ENCODE measurements around the gene CABYR.
A peak's percentile ranks its signal among the peaks of the same experiment; 100 is the strongest.

CABYR gene, protein sequence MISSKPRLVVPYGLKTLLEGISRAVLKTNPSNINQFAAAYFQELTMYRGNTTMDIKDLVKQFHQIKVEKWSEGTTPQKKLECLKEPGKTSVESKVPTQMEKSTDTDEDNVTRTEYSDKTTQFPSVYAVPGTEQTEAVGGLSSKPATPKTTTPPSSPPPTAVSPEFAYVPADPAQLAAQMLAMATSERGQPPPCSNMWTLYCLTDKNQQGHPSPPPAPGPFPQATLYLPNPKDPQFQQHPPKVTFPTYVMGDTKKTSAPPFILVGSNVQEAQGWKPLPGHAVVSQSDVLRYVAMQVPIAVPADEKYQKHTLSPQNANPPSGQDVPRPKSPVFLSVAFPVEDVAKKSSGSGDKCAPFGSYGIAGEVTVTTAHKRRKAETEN

DNA sequence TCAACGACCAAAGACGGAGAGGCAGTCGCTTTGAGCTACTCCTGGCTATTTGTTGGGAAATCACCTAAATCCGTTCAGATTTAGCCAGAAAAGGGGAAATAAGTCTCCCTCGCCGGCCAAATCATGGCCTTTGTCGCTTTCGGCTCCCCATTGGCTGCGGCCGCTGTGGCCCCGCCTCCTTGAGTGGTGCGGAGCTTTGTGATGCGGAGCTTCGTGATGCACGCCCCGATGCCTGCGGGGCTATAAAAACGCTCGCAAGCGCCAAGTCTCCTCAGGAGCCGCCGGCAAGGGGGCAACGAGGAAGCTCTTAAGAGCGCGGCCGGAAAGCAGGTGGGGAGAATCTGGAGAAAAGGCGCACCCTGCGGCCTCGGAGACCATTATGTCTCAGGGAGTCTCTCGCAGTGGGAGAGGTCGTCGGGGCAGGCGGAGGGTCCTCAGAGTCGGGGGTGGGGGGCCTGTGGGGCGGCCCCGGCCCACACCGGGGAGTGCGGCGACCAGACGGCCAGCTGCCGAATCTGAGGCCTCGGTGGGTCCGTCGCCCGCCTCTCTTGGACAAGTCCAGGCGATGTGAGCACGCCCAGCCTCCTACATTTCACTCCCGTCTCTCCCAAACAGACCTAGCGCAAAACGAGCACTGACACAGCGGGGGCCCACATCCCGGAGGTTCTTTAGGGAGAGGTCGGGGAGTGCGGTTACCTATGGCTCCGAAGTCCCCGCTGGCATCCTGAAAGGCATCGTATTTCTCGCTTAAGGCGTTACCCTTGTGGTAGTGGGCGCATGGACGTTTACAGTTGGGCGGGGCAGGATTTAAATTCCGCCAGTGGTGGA is at the start of gene CABYR:
Gene CABYR, plus strand, starts transcription at position 274 of the 828 bp plus-strand sequence. CDS start 4,053 bp downstream, outside the sequence.
- peak; percentile 52 for DNase-seq (ENCODE audit: low spot score)

DNA sequence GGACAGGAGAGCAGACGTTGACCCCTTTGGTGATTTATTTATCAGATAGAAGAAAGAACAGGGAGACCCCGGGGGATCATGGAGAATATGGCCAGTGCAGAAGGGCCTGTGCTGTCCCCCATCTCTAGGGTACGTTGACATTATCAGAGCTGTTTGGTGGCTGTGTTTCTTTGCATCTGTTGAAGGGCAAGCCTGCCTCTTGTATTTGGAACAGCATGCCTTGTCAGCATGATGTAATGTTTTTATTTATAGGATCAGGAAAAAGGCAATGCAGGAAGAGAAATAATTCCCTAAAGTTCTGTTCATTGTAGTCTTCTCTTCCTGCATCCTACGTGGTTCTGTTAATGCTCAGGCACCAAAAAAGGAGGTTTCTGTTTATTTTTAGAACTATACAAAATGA is 49.8 kb upstream of the CABYR start:
- DNase-seq (ENCODE audit: low spot score) = no peak

DNA sequence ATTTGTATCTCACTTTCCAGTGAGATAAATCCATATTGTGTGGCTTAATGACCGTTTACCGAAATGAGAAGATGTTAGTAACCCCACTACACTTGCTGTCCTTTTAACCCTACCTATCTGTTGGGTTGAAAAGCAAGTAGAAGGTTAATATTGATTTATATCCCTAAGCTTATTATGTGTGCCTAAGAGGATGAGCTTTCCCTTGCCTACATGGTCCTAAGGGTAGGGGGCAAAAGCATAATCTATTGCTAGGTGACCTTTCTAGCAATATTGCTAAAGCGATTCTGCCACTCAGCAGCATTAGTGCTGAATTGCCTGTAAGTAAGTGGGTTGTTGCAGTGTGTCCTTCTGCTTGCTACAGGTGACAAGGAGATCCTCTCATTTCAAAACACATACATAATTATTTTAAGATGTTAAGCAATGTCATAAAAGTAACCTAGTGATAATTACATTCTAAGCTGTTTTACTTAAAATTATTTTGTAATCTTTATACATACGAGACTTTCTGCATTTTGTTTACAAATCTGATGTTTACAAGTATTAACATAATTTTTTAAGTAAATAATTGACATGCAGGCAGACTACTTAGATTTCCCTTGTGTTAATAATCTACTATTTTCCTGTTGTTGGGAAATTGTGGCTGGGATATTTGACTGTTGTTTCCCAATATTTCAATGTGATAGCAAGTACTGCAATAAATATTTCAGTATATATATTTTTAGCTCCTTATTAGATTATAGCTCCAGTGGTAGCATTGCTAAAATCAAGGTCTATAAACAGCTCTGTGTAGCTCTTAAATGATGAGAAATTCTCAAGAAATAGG is 49.1 kb upstream of the CABYR start:
- DNase-seq (ENCODE audit: low spot score) = no peak

DNA sequence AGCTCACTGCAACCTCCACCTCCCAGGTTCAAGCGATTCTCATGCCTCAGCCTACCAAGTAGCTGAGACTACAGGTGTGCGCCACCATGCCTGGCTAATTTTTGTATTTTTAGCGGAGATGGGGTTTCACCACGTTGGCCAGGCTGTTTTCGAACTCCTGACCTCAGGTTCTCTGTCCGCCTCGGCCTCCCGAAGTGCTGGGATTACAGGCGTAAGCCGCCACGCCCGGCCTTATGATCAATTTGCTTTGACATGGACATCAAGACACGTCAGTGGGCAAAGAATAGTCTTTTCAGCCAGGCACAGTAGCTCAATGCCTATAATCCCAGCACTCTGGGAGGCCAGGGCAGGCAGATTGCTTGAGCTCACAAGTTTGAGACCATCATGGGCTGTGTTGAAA is 48.0 kb upstream of the CABYR start:
- DNase-seq (ENCODE audit: low spot score) = no peak

DNA sequence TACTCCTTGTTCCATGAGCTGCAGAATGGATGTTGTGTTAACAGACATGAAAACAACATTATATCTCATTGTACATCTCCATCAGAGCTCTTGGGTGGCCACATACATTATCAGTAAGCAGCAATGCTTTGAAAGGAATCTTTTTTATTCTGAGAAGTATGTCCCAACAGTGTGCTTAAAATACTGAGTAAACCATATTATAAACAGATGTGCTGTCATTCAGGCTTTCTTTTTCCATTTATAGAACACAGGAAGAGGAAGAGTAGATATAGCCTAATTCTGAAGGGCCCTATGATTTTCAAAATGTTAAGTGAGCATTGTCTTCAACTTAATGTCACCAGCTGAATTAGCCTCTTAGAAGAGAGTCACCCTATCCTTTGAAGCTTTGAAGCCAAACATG is 44.3 kb upstream of the CABYR start:
- no peak for DNase-seq (ENCODE audit: low spot score)

DNA sequence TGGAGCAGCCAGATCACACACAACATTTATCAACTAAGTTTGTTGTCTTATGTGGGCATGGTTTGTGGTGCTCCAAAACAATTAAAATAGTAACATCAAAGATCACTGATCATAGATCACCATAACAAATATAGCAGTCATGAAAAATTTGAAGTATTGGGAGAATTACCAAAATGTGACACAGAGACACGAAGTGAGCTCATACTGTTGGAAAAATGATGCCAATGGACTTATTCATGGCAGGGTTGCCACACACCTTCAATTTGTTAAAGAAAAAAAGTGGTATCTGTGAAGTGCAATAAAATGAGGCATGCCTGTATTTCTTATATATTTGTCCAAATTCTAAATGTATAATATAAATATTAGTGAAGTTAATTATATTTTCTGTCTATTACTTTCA is 42.9 kb upstream of the CABYR start:
- DNase-seq (ENCODE audit: low spot score) = no peak

DNA sequence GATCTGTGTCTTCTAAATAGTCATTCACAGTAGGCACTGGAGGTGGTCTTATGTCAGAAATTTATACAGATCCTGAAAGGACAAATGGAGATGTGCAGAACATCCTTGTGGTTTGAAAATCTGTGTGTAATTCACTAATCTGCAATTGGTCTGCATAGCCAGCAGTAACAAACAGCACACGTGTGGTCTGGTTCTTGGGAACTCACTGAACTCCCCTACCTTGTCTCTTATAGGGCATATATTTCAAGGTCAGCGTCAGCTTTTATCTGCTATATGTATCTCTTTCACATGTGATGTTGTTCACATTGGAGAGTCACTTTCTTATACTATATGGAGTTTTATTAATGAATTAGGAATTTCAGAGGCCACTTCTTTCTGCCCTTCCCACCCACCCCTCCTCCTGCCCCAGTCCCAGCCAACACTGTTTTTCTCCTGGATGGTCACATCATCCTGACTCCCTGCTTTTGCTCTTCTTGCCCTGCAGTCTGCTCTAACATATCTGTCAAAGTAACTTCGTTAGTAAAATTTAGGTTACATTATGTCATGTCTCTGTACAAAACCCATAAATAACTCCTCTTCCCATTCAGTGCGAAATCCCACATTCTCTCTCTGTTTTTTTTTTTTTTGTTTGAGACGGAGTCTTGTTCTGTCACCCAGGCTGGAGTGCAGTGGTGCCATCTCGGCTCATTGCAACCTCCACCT is 35.4 kb upstream of the CABYR start:
- DNase-seq (ENCODE audit: low spot score) = no peak

DNA sequence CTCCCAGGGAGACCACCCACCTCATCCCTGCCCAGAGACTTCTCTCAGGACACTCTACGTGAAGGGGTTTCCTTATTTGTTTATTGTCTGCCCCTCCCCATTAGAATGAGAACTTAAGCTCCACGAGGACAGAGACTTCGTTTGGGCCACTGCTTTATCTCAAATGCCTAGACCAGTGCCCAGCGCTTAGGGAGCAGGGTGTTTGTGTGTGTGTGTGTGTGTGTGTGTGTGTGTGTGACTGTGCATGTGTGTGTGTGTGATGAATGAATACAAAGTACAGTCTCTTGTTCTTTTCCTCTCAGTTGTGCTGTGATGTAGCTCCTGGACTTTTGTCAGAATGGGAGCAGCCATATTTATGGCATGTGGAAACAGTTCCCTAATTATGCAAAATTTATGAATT is 34.4 kb upstream of the CABYR start:
- DNase-seq (ENCODE audit: low spot score) = no peak

DNA sequence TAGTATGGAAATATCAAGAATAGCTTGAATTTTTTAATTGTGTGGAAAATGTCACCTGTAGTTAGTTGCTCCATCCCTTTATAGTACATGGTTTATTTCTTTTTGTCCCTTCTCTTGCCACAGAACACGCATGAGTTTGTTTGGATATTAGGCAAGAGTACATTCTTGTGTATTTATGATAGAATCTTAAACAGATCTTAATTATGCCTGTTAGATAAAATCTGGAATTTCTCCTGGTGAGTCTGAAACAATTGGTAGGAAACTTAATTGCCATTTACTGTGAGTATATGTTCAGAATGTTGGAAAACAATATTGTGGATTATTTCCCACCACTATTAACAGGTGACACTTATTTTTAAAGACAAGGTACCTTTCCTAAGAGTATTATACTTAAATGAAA is 30.2 kb upstream of the CABYR start:
- no peak for DNase-seq (ENCODE audit: low spot score)

DNA sequence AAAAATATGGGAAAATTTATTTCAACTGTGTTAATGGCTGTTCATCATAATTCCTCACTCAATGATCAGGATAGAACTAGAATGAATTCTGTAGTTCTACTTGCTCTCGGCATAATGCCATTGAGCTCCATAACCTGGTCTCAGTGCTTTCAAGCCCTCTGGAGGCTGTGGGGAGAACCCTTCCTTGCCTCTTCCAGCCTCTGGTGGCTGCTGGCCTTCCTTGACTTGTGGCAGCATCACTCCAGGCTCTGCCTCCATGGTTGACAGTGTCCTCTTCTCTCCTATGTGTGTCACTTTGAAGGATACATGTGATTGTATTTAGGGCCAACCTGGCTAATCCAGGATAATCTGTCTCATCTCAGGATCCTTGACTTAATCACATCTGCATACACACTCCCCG is 26.9 kb upstream of the CABYR start:
- DNase-seq (ENCODE audit: low spot score) = no peak

DNA sequence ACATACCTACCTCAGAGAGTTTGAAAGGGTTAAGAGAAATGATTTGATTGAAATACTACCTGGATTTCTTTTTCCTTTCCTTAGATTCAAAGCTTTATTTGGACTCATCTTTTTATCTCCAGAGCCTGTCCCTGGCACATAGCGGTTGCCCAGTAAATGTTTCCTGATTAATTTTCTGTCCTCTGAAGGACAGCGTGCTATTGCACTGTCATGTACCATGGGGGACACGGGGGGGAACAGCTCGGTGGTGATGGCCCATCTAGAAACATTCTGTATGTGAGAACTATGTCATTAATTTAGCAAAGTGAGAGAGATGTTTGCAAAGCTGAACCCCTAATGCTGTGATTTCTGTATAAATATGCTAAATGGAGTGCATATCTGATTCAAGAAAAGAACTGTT is 26.4 kb upstream of the CABYR start:
- no peak for DNase-seq (ENCODE audit: low spot score)

DNA sequence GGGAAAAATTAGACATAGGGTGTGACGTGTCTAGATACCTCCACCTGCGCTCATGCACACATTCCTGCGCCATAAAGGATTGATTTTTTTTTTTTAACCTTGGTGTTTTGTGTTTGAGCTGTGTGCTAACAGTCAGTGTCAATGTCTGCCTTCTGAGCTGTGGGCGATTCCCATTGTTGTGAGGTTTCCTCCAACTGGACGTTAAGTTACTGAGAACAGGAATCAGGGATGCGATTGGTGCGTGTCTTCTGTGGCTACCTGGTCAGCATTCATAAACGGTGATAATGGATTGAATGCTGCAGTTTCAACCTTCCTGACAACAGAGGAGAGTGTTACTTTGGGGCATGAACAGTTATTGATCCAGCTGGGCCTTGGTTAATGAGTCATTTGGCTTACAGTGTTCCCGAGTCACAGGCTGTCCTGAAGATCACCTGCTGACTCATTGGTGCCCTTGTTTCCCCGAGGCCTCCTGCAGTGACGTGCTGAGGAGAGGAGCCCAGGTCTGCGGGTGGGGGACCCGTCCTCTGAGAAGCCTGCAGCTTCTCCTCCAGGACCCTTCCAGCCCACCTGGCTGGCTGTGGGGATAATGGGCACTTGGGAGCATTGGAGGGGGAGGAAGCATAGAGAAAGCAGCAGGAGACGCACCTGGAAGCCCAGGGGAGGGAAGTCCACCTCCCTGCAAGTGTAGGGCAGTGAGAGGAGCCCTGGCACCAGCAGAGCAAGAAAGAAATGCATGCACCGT is 25.8 kb upstream of the CABYR start:
- DNase-seq (ENCODE audit: low spot score) = no peak

DNA sequence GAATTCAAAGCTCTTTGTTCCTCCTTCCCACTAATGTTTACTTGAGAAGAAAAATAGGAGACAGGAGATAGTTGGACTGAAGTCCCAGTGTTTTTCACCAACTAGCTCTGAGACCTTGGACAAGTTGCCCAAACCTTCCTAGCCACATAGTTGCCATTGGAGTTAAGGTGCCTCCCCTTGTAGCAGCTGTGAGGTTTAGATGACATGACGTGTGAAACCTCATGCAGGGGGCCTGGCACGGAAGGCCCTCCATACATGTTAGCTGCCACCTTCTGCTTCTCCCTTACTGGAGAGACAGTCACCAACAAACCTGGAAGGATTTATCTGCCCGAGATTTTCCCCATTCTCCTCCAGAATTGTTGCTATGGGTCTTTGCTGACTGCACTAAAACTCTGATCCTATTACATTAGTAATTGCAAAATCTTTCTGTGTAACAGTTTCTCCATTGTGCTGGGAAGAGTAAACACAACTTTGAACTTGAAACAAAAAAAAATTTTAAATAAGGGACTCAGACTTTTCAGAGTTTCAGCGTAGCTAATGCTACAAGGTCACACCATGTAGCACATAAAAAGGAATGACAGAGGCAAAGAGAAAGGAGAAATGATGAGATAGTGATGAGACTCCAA is 23.8 kb upstream of the CABYR start:
- DNase-seq (ENCODE audit: low spot score) = peak; percentile 15

DNA sequence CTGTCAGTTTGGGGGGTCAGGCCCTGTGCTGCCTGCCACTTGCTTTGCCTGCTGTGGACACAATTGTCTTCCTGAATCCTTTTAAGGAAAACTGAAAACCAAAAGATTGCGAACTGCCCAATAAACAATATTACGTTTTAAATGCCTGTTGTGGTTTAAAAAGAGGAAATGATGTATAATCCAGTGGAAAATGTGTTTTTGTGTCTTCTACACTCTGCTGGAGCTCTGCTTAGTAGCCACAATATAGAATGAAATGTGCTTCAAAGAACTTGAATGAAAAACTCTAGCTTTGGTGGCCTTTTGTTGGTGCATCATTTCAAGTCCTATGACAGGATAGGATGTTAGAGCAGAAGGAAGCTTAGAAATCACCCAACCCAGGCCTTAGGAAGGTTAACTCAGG is 23.2 kb upstream of the CABYR start:
- no peak for DNase-seq (ENCODE audit: low spot score)

DNA sequence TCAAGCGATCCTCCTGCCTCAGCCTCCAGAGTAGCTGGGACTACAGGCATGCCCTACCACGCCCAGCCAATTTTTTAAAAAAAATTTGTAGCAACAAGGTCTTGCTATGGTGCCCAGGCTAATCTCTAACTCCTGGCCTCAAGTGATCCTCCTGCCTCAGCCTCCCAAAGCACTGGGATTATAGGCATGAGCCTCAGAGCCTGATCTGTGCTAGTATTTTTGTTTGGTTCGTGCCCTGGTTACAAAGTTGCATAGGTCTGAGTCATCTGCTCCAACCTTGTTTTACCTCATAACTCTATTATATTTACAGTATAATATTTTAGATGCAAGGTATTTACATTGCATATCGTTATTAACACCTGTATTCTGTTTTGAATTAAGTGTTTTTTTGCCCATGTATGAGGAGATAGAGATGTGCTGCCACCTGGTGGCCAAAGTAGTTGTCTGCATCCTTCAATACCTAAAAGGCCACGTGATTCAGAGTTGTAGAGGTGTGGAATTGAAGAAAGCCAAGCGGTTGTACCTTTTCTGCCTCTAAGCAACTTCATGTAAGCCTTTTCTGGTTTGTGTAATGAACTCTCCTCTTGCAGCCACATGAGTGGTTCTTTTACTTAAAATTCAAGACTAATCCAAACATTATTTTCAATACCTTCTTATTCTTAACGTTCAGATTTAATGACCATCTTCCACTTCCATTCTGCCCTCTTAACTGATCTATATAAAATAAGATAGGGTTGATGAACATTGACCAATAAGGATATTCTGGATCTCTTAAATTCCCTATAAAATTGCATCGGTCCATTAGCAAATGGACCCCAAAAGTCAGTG is 19.9 kb upstream of the CABYR start:
- peak; percentile 78 for DNase-seq (ENCODE audit: low spot score)

DNA sequence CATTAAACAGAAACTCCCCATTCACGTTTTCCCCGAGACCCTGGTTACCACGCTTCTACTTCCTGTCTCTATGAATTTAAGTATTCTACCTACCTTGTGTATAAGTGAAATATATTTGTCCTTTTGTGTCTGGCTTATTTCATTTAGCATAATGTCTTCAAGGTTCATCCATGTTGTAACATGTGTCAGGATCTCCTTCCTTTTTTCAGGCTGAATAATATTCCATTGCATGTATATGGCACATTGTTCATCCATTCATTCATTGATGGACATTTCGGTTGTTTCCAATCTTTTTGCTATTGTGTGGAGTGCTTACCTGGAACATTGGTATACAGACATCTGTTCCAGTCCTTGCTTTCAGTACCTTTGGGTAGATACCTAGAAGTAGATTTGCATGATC is 18.2 kb upstream of the CABYR start:
- no peak for DNase-seq (ENCODE audit: low spot score)

DNA sequence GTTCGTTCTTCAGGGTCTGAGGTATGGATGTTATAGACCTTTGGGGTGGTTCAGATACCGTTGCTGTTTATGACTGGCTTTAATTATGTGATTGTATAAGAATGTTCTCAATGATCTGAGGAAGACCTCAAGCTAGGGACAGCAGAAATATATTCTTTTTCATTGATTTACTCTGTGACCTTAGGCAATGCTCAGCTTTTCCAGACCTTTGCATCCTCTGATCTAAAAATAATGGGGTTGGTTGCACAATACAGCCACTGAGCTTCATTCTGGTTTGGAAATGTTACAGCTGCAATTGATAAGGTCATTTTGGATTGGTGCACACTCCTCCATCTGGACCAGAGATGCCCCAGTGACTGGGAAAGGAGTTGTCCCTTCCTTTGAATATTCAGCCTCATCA is 17.2 kb upstream of the CABYR start:
- DNase-seq (ENCODE audit: low spot score) = no peak

DNA sequence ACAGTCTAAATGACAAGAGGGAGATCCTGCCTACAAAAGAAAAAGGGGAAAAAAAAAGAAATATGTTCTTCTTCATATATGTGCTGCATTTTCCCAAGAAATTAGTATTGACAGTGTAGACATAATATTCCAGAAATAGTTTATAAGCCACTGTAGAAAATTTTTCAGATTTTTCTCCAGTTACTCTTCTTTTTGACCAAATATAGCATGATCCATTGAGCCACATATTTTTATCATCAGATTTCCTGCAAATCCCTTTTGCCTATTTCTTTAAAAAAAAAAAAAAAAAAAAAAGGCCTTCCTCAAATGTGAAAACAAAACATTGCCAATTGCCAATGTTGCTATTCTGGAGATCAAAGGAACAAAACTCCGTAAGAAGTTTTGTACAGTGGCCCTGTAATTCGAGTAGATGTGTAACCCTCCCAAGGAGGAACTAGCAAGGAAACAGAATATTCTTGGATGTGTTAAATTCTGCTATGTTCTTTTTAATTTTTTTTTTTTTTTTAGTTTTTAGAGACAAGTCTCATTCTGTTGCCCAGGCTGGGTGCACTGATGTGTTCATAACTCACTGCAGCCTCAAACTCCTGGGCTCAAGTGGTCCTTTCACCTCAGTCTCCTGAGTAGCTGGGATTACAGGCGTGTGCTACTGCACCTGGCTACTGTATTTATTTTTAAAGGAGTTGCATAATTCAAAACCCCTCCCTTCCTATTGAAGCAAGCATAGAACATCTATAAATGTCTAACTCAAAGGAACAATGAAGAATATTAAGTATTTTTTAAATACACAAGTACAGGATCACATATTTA is 12.5 kb upstream of the CABYR start:
- no peak for DNase-seq (ENCODE audit: low spot score)

DNA sequence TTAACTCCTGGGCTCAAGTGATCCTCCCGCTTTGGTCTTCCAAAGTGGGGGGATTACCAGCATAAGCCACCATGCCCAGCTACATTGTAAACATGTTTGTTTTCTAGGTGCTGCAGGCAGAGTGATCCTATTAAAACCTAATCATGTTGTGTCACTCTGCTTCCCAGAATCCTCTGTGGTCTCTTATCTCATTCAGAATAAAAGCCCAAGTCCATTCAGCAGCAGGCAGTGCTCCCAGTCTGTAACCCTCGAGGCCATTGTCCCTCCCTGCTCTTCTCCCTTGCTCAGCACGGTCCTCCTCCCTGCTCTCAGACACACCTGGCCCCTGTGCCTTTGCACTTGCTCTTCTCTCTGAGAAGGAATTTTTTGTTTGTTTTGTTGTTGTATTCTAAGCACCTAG is 11.1 kb upstream of the CABYR start:
- DNase-seq (ENCODE audit: low spot score) = no peak
